Gastrocnemius medialis (tissue), 4 donors: Measurements from ENCODE around the gene ZBTB34.

Experiments
- CTCF ChIP-seq, 5 experiments: fragments of 450-650 bp in 3 of 5; fragments of 200-600 bp in 2 of 5; sonication (generic) in 2 of 5; IDR thresholded peaks in 4 of 5; conservative IDR thresholded peaks in 1 of 5; 1 replicate in 4 of 5; 2 replicates in 1 of 5; pipeline ENCODE4 v1.5.1; 2016 to 2019; ENCODE audit warnings: antibody characterized with exemption in 5 of 5, mild to moderate bottlenecking in 3 of 5, moderate library complexity in 3 of 5
- POLR2A ChIP-seq, 2 donors: fragments of 450-650 bp; IDR thresholded peaks; one replicate each; pipeline ENCODE4 v1.6.1; 2017; ENCODE audit warnings: antibody characterized with exemption in 2 of 2, mild to moderate bottlenecking in 2 of 2, moderate library complexity in 2 of 2

DNA sequence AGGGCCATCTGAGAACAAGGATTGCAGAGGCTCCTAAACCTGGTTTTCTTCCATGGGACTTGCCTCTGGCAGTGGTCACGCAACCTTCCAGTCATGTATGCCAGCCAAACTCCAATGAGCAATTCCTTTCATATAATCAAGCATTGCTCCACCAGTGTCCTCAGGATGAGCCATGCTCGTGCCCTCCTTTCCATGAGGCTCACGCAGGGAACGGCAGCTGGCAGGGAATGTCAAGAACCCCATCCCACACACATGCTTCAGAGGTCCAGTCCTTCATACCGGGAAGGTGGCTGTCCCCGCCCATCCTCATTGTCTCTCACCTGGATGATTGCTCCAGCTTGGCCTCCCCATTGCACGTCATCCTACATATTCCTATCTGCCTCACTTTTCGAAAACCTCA is 13.4 kb upstream of the ZBTB34 start:
- TF ChIP-seq POLR2A (IDR thresholded peaks at IDR 0.05) (no peak), CTCF (IDR thresholded peaks at IDR 0.05 in 4 of 5, conservative IDR thresholded peaks at IDR 0.05 in 1 of 5) (no peak)
